Stimulated activated memory B cell treated with anti-CD40 and anti-IgM and Interleukin-4, amounts not matched to agents 10 μg/mL and 1 μg/mL and 100 μg/mL, for 72 hours (primary cell): ENCODE data around the gene PRL.

Experiments
- ATAC-seq: fragments of 150-1000 bp; cut with Tn5 transposase; 2 replicates; pipeline ENCODE4 v1.10.0; 2021
- H3K27ac Mint-ChIP-seq: one replicate; pipeline ENCODE4 v1.8.0; 2022; ENCODE audit warnings: mild to moderate bottlenecking, mixed read lengths
- H3K27me3 Mint-ChIP-seq: one replicate; pipeline ENCODE4 v1.8.0; 2022; ENCODE audit warnings: mixed read lengths
- H3K36me3 Mint-ChIP-seq: one replicate; pipeline ENCODE4 v1.8.0; 2022; ENCODE audit warnings: mixed read lengths
- H3K4me1 Mint-ChIP-seq: one replicate; pipeline ENCODE4 v1.8.0; 2022; ENCODE audit warnings: mixed read lengths
- H3K4me3 Mint-ChIP-seq: one replicate; pipeline ENCODE4 v1.8.0; 2022; ENCODE audit warnings: mild to moderate bottlenecking, moderate library complexity, mixed read lengths
- H3K9me3 Mint-ChIP-seq: one replicate; pipeline ENCODE4 v1.8.0; 2022; ENCODE audit warnings: mixed read lengths

The PRL gene

DNA sequence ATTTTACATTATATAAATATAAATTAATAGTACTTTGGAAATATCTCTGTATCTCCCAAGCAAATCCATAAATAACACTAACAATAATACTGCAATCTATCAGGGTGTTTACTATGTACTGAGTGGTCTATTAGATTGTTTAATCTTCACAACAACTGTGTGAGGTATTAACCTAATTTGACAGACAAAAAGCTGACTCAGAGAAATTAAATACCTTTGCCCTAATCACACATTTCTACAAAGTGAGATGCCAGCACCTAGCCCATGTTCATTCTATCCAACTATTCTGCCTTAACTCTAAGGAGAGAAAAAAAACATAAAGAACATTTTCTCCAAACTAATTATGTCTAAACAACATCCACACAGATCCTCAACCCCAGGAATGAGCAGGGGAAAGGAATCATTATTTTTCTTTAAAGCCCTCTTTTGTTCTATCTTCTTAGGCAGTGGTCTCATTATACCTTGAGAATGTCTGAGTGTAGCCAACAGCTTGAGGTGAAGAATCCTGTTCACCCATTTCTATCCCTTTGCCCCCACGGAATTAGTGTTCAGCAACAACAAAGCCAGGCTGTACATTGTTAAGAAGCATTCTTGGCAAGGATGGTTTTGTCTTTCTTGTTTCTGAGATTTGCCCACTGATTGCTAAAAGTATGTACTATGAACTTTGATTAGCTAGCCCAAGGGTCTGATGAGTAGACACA, 42.7 kb downstream of the PRL start:
- Mint-ChIP-seq H3K27me3 (no peaks in the 10 kb centered on the region), H3K27ac (no peak overlapping the region), H3K4me3 (no peak overlapping the region), H3K36me3 (no peaks in the 10 kb centered on the region), H3K9me3 (peaks cover 6% of the 10 kb centered on the region), H3K4me1 (no peaks in the 10 kb centered on the region)
- ATAC-seq = no peak

DNA sequence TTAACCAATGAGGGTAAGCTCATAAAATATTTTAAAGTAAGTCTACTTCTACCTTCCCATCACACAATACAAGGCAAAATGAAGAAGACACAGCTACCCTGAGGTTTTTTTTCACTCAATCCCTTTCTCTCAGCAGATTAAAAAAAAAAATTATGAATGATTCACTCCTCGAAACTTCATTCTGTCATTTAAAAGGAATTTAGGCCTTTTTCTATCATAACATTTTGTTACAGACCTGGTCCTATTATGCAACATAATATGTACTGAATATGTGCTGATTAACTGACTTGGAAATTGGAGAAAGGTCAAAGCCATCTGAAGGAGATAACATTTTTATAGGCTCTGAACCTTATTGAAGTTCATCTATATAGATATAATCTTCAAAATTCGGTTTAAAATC, 45.5 kb downstream of the PRL start:
- peaks cover 8% of the 10 kb centered on the region for H3K9me3 Mint-ChIP-seq
- H3K27me3 Mint-ChIP-seq = no peaks in the 10 kb centered on the region
- no peak overlapping the region for H3K4me3 Mint-ChIP-seq
- H3K27ac Mint-ChIP-seq = no peak overlapping the region
- no peaks in the 10 kb centered on the region for H3K36me3 Mint-ChIP-seq
- no peak for ATAC-seq
- no peaks in the 10 kb centered on the region for H3K4me1 Mint-ChIP-seq

DNA sequence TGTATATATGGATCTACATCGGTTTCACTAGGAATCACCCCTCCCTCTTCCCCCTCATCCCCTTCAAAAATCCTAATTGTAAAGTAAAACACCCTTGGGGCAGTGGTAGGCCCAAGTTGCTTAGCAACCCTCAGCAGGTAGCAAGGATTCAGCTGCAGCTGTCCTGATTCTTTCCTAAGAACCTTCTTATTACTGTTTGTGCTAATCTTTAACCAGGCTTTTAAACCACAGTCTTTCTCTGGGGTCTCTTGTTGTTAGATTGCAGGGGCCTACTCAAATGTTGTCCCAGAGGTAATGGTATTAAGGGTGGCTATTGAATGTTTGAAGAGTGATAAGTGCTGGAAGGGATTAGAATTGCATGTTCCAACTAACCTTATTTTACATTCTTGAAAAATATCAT, 46.4 kb downstream of the PRL start:
- H3K4me1 Mint-ChIP-seq = no peaks in the 10 kb centered on the region
- no peak overlapping the region for H3K4me3 Mint-ChIP-seq
- H3K9me3 Mint-ChIP-seq = peaks cover 11% of the 10 kb centered on the region
- no peak for ATAC-seq
- no peak overlapping the region for H3K27ac Mint-ChIP-seq
- H3K36me3 Mint-ChIP-seq = no peaks in the 10 kb centered on the region
- H3K27me3 Mint-ChIP-seq = no peaks in the 10 kb centered on the region

DNA sequence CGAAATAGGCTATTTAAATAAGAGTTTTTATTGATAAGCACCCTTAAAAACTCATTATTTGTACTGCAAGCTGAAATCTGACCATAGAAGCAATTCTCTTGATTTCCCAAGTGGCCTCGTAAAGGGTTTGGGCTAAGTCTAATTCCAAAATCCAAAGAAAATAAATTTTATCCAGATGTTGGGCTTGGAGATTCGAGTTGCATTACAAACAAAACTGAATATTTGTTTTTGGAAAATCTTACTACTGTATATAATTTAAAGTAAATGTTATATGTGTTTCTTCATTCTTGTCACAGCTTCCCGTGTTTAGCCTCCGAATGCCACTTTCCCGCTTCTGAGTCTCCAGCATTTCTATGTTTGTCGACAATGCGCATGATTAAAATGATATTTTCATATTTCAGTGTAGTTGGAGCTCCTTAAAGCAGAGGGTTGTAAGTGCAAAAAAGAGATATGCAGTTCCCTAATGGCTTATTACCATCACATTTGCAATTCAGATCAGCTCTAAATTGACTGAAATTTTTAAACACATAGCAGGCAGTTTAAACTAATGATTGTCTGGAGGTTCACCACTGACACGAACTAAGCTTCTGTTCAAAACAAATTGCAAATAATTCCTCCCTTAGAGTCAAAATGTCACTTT, 47.0 kb downstream of the PRL start:
- Mint-ChIP-seq H3K4me1 (no peaks in the 10 kb centered on the region), H3K27me3 (no peaks in the 10 kb centered on the region), H3K36me3 (no peaks in the 10 kb centered on the region), H3K4me3 (no peak overlapping the region), H3K9me3 (peaks cover 11% of the 10 kb centered on the region), H3K27ac (no peak overlapping the region)
- no peak for ATAC-seq

DNA sequence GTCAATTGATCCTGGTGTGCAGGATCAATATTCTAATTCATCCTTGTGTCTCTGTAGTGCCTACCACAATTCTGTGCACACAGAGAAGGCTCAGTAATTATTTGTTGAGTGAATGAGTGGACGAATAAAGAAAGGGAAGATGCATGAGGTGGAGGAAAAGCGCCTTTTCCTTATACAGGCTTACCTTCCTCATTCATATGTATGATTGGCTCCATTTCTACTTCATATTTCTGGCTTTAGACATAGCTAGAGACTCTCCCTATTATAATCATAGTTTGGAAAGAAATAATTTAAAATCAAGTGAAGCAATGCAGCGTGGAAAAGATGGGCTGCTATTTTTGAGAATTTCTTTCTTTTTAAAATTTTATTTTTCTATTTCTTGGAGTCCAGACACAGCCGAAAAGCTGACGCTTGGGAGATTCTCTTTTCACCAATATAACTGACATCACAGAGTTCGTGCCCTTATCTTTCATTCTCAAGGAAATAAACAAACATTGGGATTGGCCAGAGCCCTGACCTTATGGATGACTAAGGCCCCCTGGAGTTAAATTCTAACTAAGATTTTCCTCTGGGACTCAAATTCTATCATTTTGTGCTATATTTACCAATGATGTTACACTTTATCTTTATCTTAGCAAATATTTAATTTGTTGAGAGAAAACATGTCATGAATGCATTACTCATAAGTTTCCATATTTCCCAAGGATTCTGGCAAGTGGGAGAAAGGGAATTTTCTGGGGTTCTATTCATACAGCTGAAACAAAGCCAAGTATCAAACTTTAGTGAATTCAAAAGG, 48.1 kb downstream of the PRL start:
- H3K4me1 Mint-ChIP-seq = no peaks in the 10 kb centered on the region
- H3K9me3 Mint-ChIP-seq = peaks cover 11% of the 10 kb centered on the region
- H3K36me3 Mint-ChIP-seq = no peaks in the 10 kb centered on the region
- no peak overlapping the region for H3K27ac Mint-ChIP-seq
- no peak overlapping the region for H3K4me3 Mint-ChIP-seq
- no peak for ATAC-seq
- H3K27me3 Mint-ChIP-seq = no peaks in the 10 kb centered on the region

DNA sequence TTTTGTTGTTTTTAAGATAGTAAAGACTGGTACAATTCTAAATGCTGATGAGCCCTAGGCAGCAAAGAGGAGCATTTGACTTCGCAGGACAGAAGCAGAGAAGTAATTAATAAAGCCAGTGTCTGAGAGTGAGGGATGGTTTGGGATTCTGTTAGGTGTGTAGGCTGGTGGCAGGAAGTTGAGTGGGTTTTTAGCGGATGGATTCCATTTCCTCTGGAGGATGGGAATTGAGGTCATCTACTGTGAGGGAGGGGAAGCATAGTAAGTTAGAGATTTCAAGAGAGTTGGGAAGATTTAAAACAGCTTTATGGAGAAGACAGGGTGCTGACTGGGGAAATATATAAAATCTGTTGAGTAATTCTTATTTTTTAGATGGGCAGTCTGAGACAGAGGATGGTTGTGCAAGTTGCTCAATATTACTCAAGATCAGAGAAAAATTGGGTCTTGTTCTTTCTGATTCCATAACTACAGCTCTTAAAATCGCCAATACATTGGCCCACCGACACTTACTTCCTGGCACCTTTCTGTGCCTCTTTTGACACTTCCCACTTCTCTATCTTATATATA, 48.8 kb downstream of the PRL start:
- peaks cover 15% of the 10 kb centered on the region for H3K9me3 Mint-ChIP-seq
- no peak overlapping the region for H3K27ac Mint-ChIP-seq
- ATAC-seq = no peak
- no peaks in the 10 kb centered on the region for H3K27me3 Mint-ChIP-seq
- no peaks in the 10 kb centered on the region for H3K36me3 Mint-ChIP-seq
- H3K4me1 Mint-ChIP-seq = no peaks in the 10 kb centered on the region
- H3K4me3 Mint-ChIP-seq = no peak overlapping the region

DNA sequence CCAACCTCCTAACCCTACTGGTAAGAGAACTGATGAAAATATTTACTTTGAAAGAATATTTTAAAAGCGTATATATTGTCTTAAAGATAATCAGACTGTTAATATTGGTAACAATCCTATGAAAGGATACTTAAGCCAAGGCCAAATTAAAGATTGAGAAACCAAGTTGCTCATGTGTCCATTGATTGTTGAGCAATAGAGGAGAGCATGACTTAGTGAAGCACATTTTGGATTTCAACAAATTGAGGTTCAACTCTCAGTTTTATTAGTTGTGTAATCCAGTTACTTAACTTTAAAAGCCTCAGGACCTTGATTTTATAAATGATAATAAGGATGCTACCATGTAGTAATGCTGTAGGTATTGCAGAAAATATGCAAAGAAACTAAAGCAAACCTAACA, 56.8 kb downstream of the PRL start:
- no peaks in the 10 kb centered on the region for H3K4me1 Mint-ChIP-seq
- no peaks in the 10 kb centered on the region for H3K36me3 Mint-ChIP-seq
- no peaks in the 10 kb centered on the region for H3K27me3 Mint-ChIP-seq
- H3K27ac Mint-ChIP-seq = no peak overlapping the region
- ATAC-seq = no peak
- H3K9me3 Mint-ChIP-seq = peaks cover 21% of the 10 kb centered on the region
- H3K4me3 Mint-ChIP-seq = no peak overlapping the region

DNA sequence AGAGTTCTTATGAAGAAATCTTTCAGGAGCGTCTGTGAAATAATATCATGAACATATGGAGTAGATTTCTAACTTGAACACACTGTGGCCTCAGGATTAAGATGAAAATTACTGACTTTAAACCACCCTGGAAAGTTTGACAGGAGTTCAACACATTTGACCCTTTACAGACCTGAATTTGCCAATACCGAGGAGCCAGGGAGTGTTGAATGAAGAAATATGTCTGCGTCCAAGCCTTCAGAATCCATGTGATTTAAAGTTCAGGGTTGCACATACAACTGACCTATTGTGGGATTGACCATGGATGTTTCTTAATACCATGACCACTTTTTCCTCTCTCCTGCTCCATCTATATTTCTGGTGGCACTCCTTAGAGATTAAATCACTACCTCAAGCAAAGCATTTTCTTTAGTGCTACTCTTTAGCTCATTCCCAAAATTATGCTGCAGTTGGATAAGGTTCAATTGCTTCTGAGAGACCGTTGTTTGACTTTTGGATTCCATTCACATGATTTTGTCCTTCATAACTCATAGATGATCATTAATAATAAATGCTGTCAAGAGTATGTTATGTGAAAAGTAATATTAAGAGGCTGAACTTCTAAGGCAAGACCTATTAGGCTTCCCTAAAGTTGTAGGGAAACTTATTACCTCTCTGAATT, 57.4 kb downstream of the PRL start:
- H3K4me3 Mint-ChIP-seq = no peak overlapping the region
- no peaks in the 10 kb centered on the region for H3K27me3 Mint-ChIP-seq
- H3K4me1 Mint-ChIP-seq = no peaks in the 10 kb centered on the region
- peaks cover 21% of the 10 kb centered on the region for H3K9me3 Mint-ChIP-seq
- ATAC-seq = no peak
- H3K27ac Mint-ChIP-seq = no peak overlapping the region
- H3K36me3 Mint-ChIP-seq = no peaks in the 10 kb centered on the region

DNA sequence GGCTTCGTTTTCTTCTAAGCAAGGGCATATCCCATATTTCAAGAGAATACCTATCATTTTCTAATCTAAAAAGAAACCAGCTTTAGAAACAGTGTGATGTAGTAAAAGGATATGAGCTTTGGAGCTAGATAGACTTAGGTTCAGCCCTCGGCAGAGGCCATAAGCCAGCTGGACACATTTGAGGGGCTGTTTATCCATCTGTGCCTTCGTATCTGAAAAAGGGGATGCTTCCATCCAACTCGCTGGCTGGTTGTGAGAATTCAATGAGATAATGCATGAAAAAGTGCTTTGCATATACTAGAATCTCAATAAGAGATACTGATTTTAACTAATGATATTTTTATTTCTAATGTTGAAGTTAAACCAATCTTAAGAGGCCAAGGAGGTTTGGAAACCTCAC, 58.0 kb downstream of the PRL start:
- H3K9me3 Mint-ChIP-seq = peaks cover 21% of the 10 kb centered on the region
- H3K4me3 Mint-ChIP-seq = no peak overlapping the region
- no peaks in the 10 kb centered on the region for H3K27me3 Mint-ChIP-seq
- no peaks in the 10 kb centered on the region for H3K36me3 Mint-ChIP-seq
- no peak overlapping the region for H3K27ac Mint-ChIP-seq
- H3K4me1 Mint-ChIP-seq = no peaks in the 10 kb centered on the region
- ATAC-seq = no peak

DNA sequence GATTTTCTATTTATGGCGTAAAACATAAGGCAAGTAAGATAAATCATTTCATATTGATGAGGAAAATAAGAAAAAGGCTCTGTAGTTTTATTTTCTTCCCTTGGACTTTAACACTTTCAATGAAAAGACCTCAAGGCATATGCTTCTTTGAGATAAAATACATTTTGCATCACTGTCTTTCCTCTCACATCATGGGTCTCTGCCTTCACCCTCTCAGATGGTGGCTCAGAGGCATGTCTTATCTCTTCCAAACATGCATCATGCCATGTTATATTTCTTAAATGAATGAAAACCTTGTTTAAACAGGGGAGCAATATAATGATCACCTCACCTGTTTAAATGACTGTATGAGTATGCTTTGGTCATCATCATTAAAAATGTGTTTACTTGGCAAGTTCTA, 59.3 kb downstream of the PRL start:
- no peak for ATAC-seq
- H3K27ac Mint-ChIP-seq = no peak overlapping the region
- H3K9me3 Mint-ChIP-seq = peaks cover 16% of the 10 kb centered on the region
- H3K36me3 Mint-ChIP-seq = no peaks in the 10 kb centered on the region
- no peaks in the 10 kb centered on the region for H3K4me1 Mint-ChIP-seq
- no peaks in the 10 kb centered on the region for H3K27me3 Mint-ChIP-seq
- no peak overlapping the region for H3K4me3 Mint-ChIP-seq
